Trophoblast cell (in vitro differentiated cells and primary cell): ENCODE measurements around the gene C17orf113.

Experiments
- DNase-seq, 2 donors: peaks; one replicate each; pipeline ENCODE4 v3.0.0-alpha.2; 2016
- H2AFZ ChIP-seq: 2 replicates; pipeline ENCODE4 v1.6.1; 2013; ENCODE audit warnings: low read length, moderate library complexity, mild to moderate bottlenecking; ENCODE audit not compliant: insufficient read depth, poor library complexity
- H2AK5ac ChIP-seq: 2 replicates; pipeline ENCODE4 v1.6.1; 2013; ENCODE audit warnings: mild to moderate bottlenecking, low read length
- H2BK120ac ChIP-seq: 2 replicates; pipeline ENCODE4 v1.6.1; 2013; ENCODE audit warnings: low read length, mild to moderate bottlenecking, moderate library complexity; ENCODE audit not compliant: insufficient read depth, poor library complexity
- H2BK12ac ChIP-seq: 2 replicates; pipeline ENCODE4 v1.6.1; 2013; ENCODE audit warnings: mild to moderate bottlenecking, low read length, moderate library complexity
- H2BK5ac ChIP-seq: 2 replicates; pipeline ENCODE4 v1.6.1; 2013; ENCODE audit warnings: low read length, low read depth, moderate library complexity, mild to moderate bottlenecking; ENCODE audit not compliant: poor library complexity
- H3K14ac ChIP-seq: 2 replicates; pipeline ENCODE4 v1.6.1; 2013; ENCODE audit warnings: mild to moderate bottlenecking, low read length
- H3K18ac ChIP-seq: 2 replicates; pipeline ENCODE4 v1.6.1; 2013; ENCODE audit warnings: mild to moderate bottlenecking, low read length
- H3K23ac ChIP-seq: 2 replicates; pipeline ENCODE4 v1.6.1; 2013; ENCODE audit warnings: low read length
- H3K27ac ChIP-seq: 2 replicates; pipeline ENCODE4 v1.5.1; 2013; ENCODE audit warnings: low read depth, mild to moderate bottlenecking, inconsistent platforms, low read length, moderate library complexity
- H3K27me3 ChIP-seq: 2 replicates; pipeline ENCODE4 v1.6.1; 2013; ENCODE audit warnings: inconsistent platforms, mild to moderate bottlenecking, low read length, moderate library complexity; ENCODE audit not compliant: insufficient read depth
- H3K36me3 ChIP-seq, 2 experiments: 1 replicate in 1 of 2; 2 replicates in 1 of 2; pipeline ENCODE4 v1.6.1; 2013; ENCODE audit warnings: low read length in 2 of 2, mild to moderate bottlenecking in 2 of 2, moderate library complexity in 1 of 2; ENCODE audit not compliant: insufficient read depth in 2 of 2, control insufficient read depth in 1 of 2
- H3K4ac ChIP-seq: 2 replicates; pipeline ENCODE4 v1.6.1; 2013; ENCODE audit warnings: low read depth, mild to moderate bottlenecking, low read length, moderate library complexity
- H3K4me1 ChIP-seq, 2 experiments: 1 replicate in 1 of 2; 2 replicates in 1 of 2; pipeline ENCODE4 v1.6.1; 2013; ENCODE audit warnings: low read length in 2 of 2, mild to moderate bottlenecking in 2 of 2, moderate library complexity in 1 of 2; ENCODE audit not compliant: insufficient read depth in 2 of 2, control insufficient read depth in 1 of 2
- H3K4me2 ChIP-seq: 2 replicates; pipeline ENCODE4 v1.6.1; 2013; ENCODE audit warnings: inconsistent platforms, mild to moderate bottlenecking, low read length, moderate library complexity
- H3K4me3 ChIP-seq: 2 replicates; pipeline ENCODE4 v1.5.1; 2013; ENCODE audit warnings: mild to moderate bottlenecking, low read depth, low read length, inconsistent platforms
- H3K79me1 ChIP-seq: one replicate; pipeline ENCODE4 v1.6.1; 2013; ENCODE audit warnings: low read length
- H3K79me2 ChIP-seq: 2 replicates; pipeline ENCODE4 v1.6.1; 2013; ENCODE audit warnings: low read length, mild to moderate bottlenecking; ENCODE audit not compliant: control insufficient read depth, insufficient read depth, poor library complexity
- H3K9ac ChIP-seq: 2 replicates; pipeline ENCODE4 v1.6.1; 2013; ENCODE audit warnings: mild to moderate bottlenecking, low read length
- H3K9me3 ChIP-seq: 2 replicates; pipeline ENCODE4 v1.6.1; 2013; ENCODE audit warnings: low read depth, mild to moderate bottlenecking, control low read depth, inconsistent platforms, low read length; ENCODE audit not compliant: insufficient read depth
- H4K12ac ChIP-seq: 2 replicates; pipeline ENCODE4 v1.6.1; 2013; ENCODE audit warnings: low read depth, mild to moderate bottlenecking, low read length, moderate library complexity
- H4K8ac ChIP-seq: 2 replicates; pipeline ENCODE4 v1.6.1; 2013; ENCODE audit warnings: low read depth, mild to moderate bottlenecking, low read length, moderate library complexity
- H4K91ac ChIP-seq: one replicate; pipeline ENCODE4 v1.6.1; 2013; ENCODE audit warnings: low read depth, mild to moderate bottlenecking, low read length, moderate library complexity
- WGBS: extraction: QIAGEN DNeasy Blood & Tissue Kit; methylation state at CpG from one replicate; pipeline ENCODE4 v1.1.7; 2013; ENCODE audit warnings: missing lambda C conversion rate; ENCODE audit not compliant: insufficient read length, insufficient coverage; ENCODE audit errors: extremely low coverage; 5-methylcytosine and 5-hydroxymethylcytosine counted together

The C17orf113 gene

GRCh38 chr17:42039794-42040763, 10.3 kb downstream of the C17orf113 start:
- Histone ChIP-seq H3K79me2 (no peaks in the 10 kb centered on the region), H3K9ac (no peak overlapping the region), H3K4ac (no peak overlapping the region), H3K36me3 (no peaks in the 10 kb centered on the region), H4K12ac (no peak overlapping the region), H2BK120ac (no peak overlapping the region), H3K14ac (no peak overlapping the region), H2BK5ac (no peak overlapping the region), H4K91ac (no peak overlapping the region), H3K9me3 (no peaks in the 10 kb centered on the region), H3K23ac (no peak overlapping the region), H4K8ac (no peak overlapping the region), H3K4me3 (no peak overlapping the region), H2AK5ac (no peak overlapping the region), H3K27ac (no peak overlapping the region), H3K27me3 (no peaks in the 10 kb centered on the region), H2AFZ (no peak overlapping the region), H3K4me1 (no peaks in the 10 kb centered on the region), H3K18ac (no peak overlapping the region), H3K79me1 (no peaks in the 10 kb centered on the region), H3K4me2 (no peak overlapping the region), H2BK12ac (no peak overlapping the region)
- WGBS, result no CpG with 5 or more reads among the region's 77 CpGs
- no peak for DNase-seq

GRCh38 chr17:42038221-42038973, 12.0 kb downstream of the C17orf113 start:
- no peak overlapping the region for H3K27ac ChIP-seq
- no peak overlapping the region for H2BK120ac ChIP-seq
- no peak overlapping the region for H3K4me2 ChIP-seq
- no peak overlapping the region for H4K12ac ChIP-seq
- H3K4me1 ChIP-seq, result no peaks in the 10 kb centered on the region
- no peaks in the 10 kb centered on the region for H3K79me1 ChIP-seq
- no peaks in the 10 kb centered on the region for H3K79me2 ChIP-seq
- no peaks in the 10 kb centered on the region for H3K36me3 ChIP-seq
- H2AFZ ChIP-seq, result no peak overlapping the region
- DNase-seq, result no peak
- no peak overlapping the region for H3K4me3 ChIP-seq
- no peak overlapping the region for H3K23ac ChIP-seq
- H2AK5ac ChIP-seq, result no peak overlapping the region
- no peak overlapping the region for H3K4ac ChIP-seq
- H4K8ac ChIP-seq, result no peak overlapping the region
- no peaks in the 10 kb centered on the region for H3K27me3 ChIP-seq
- no peaks in the 10 kb centered on the region for H3K9me3 ChIP-seq
- no CpG with 5 or more reads among the region's 5 CpGs for WGBS
- no peak overlapping the region for H3K14ac ChIP-seq
- H3K9ac ChIP-seq, result no peak overlapping the region
- no peak overlapping the region for H2BK5ac ChIP-seq
- H2BK12ac ChIP-seq, result no peak overlapping the region
- no peak overlapping the region for H3K18ac ChIP-seq
- no peak overlapping the region for H4K91ac ChIP-seq

- no peaks in the 10 kb centered on the region for H3K36me3 ChIP-seq
- DNase-seq, result no peak
These were observed 16.3 kb downstream of the C17orf113 start for GRCh38 chr17:42034059-42034458.

GRCh38 chr17:42031584-42031983, 18.8 kb downstream of the C17orf113 start:
- H3K4me2 ChIP-seq, result no peak overlapping the region
- no CpG with 5 or more reads among the region's 6 CpGs for WGBS
- H2AK5ac ChIP-seq, result no peak overlapping the region
- H3K23ac ChIP-seq, result no peak overlapping the region
- no peak overlapping the region for H3K14ac ChIP-seq
- H4K8ac ChIP-seq, result no peak overlapping the region
- H3K9me3 ChIP-seq, result no peaks in the 10 kb centered on the region
- H3K4me1 ChIP-seq, result no peaks in the 10 kb centered on the region
- no peak overlapping the region for H2BK120ac ChIP-seq
- no peak for DNase-seq
- H3K4me3 ChIP-seq, result no peak overlapping the region
- H4K91ac ChIP-seq, result no peak overlapping the region
- H2BK5ac ChIP-seq, result no peak overlapping the region
- no peak overlapping the region for H3K9ac ChIP-seq
- H3K18ac ChIP-seq, result no peak overlapping the region
- no peaks in the 10 kb centered on the region for H3K79me1 ChIP-seq
- H3K27me3 ChIP-seq, result no peaks in the 10 kb centered on the region
- no peak overlapping the region for H2BK12ac ChIP-seq
- no peaks in the 10 kb centered on the region for H3K79me2 ChIP-seq
- no peak overlapping the region for H2AFZ ChIP-seq
- no peak overlapping the region for H3K4ac ChIP-seq
- H4K12ac ChIP-seq, result no peak overlapping the region
- no peak overlapping the region for H3K27ac ChIP-seq
- H3K36me3 ChIP-seq, result no peaks in the 10 kb centered on the region

More at GRCh38 chr17:42034059-42034458, 16.3 kb downstream of the C17orf113 start:
- Histone ChIP-seq H3K79me1 (no peaks in the 10 kb centered on the region), H3K27me3 (no peaks in the 10 kb centered on the region), H2BK5ac (no peak overlapping the region), H3K4me1 (no peaks in the 10 kb centered on the region), H2AK5ac (no peak overlapping the region), H3K79me2 (no peaks in the 10 kb centered on the region), H3K4me2 (no peak overlapping the region), H4K91ac (no peak overlapping the region), H3K18ac (no peak overlapping the region), H3K23ac (no peak overlapping the region), H3K14ac (no peak overlapping the region), H2AFZ (no peak overlapping the region), H4K8ac (no peak overlapping the region), H3K4ac (no peak overlapping the region), H3K9ac (no peak overlapping the region), H2BK12ac (no peak overlapping the region), H4K12ac (no peak overlapping the region), H3K9me3 (no peaks in the 10 kb centered on the region), H2BK120ac (no peak overlapping the region), H3K4me3 (no peak overlapping the region), H3K27ac (no peak overlapping the region)
- no CpG with 5 or more reads among the region's 6 CpGs for WGBS
